K562 (cell line): ENCODE measurements around the gene LAMB1. TPM values are rescaled to one million over a fixed set of nuclear protein-coding genes. Genes with fewer than 3 reads are reported as not detected.

Source experiments
- ATF2 ChIP-seq: sonication (generic); formaldehyde crosslinking; IDR thresholded peaks from 2 replicates; pipeline ENCODE4 v1.8.1; 2022; ENCODE audit warnings: missing genetic modification reagents
- ATF7 ChIP-seq: fragments of 450-650 bp; IDR thresholded peaks from 2 replicates; pipeline ENCODE4 v1.7.1; 2014; ENCODE audit warnings: mild to moderate bottlenecking, moderate library complexity
- BCLAF1 ChIP-seq, 2 experiments: fragments of 450-650 bp in 1 of 2; IDR thresholded peaks; 2 replicates each; pipeline ENCODE4 v1.6.1; 2011 to 2017; ENCODE audit warnings: low read depth in 2 of 2, antibody characterized with exemption in 1 of 2, borderline replicate concordance in 1 of 2, low read length in 1 of 2, mild to moderate bottlenecking in 1 of 2, mixed read lengths in 1 of 2; ENCODE audit not compliant: control insufficient read depth in 1 of 2
- BRF1 ChIP-seq: IDR thresholded peaks from 3 replicates; pipeline ENCODE4 v1.6.1; 2011; ENCODE audit warnings: borderline replicate concordance, mild to moderate bottlenecking; ENCODE audit not compliant: insufficient read length; ENCODE audit errors: extremely low read depth
- CUX1 ChIP-seq: fragments of 200-800 bp; sonication (Bioruptor generic); IDR thresholded peaks from 2 replicates; pipeline ENCODE4 v1.6.1; 2016; ENCODE audit warnings: missing genetic modification characterization, missing compliant biosample characterization
- E2F5 ChIP-seq: sonication (generic); formaldehyde crosslinking; IDR thresholded peaks from 2 replicates; pipeline ENCODE4 v1.8.0; 2022; ENCODE audit warnings: mild to moderate bottlenecking, missing genetic modification reagents
- ESRRB ChIP-seq: fragments of 250-450 bp; sonication (Bioruptor Pico); IDR thresholded peaks from 2 replicates; pipeline ENCODE4 v1.5.0; 2020; ENCODE audit warnings: mild to moderate bottlenecking, moderate library complexity, borderline replicate concordance
- NFIX ChIP-seq: fragments of 250-450 bp; sonication (Bioruptor Pico); IDR thresholded peaks from 2 replicates; pipeline ENCODE4 v1.4.0; 2020; ENCODE audit warnings: low read depth, mild to moderate bottlenecking, moderate library complexity
- THRAP3 ChIP-seq: fragments of 450-650 bp; IDR thresholded peaks from 2 replicates; pipeline ENCODE4 v1.6.1; 2016; ENCODE audit warnings: mild to moderate bottlenecking, inconsistent platforms, borderline replicate concordance
- ZNF175 ChIP-seq: fragments of 200-800 bp; sonication (Bioruptor generic); IDR thresholded peaks from 2 replicates; pipeline ENCODE4 v1.6.1; 2016; ENCODE audit warnings: low read depth, mild to moderate bottlenecking, missing genetic modification characterization, missing compliant biosample characterization
- ZNF24 ChIP-seq: fragments of 450-650 bp; IDR thresholded peaks from 2 replicates; pipeline ENCODE4 v1.6.1; 2016
- ZNF324 ChIP-seq: fragments of 250-450 bp; sonication (Bioruptor Pico); IDR thresholded peaks from 2 replicates; pipeline ENCODE4 v1.4.0; 2020; ENCODE audit warnings: mild to moderate bottlenecking
- polyA plus RNA-seq, 8 experiments: library from polyadenylated mRNA; depleted of rRNA in 4 of 8; stranded (reverse) in 5 of 8; unstranded in 3 of 8; fragments of >200 nt; fragmentation: Nextera tagmentation in 2 of 8; fragmentation: Illumina TruSeq in 1 of 8; extraction: Ambion mirVana in 2 of 8; extraction: Trizol in 1 of 8; gene quantifications; 2 replicates each; pipeline versions ENCODE4 v1.2.1 to v1.2.3, GENCODE V29; 2011 to 2014; ENCODE audit warnings: inconsistent platforms in 1 of 8, missing spikeins in 1 of 8
- total RNA-seq, 7 experiments: library from RNA; depleted of rRNA in 6 of 7; stranded (reverse); fragments of >200 nt in 6 of 7; fragmentation: Illumina TruSeq in 2 of 7; extraction: Trizol in 2 of 7; gene quantifications; 2 replicates each; pipeline versions ENCODE4 v1.2.1 to v1.2.3, GENCODE V29; 2011 to 2021; ENCODE audit warnings: low replicate concordance in 1 of 7
- TF ChIP-seq, protein P1 (sequence below): fragments of 450-650 bp; formaldehyde crosslinking; IDR thresholded peaks from 2 replicates; pipeline ENCODE4 v1.4.0; 2022; ENCODE audit warnings: missing genetic modification characterization
- TF ChIP-seq, protein P2 (sequence below): fragments of 250-450 bp; sonication (Bioruptor Pico); IDR thresholded peaks from 2 replicates; pipeline ENCODE4 v1.4.0; 2020

The LAMB1 gene
- total and polyA plus RNA-seq, 9 of the 15 experiments (the other 6 are each of a cell fraction or from before 2014, with no cell fraction given) = 6.0 to 17.7 (median 12.3) TPM

DNA sequence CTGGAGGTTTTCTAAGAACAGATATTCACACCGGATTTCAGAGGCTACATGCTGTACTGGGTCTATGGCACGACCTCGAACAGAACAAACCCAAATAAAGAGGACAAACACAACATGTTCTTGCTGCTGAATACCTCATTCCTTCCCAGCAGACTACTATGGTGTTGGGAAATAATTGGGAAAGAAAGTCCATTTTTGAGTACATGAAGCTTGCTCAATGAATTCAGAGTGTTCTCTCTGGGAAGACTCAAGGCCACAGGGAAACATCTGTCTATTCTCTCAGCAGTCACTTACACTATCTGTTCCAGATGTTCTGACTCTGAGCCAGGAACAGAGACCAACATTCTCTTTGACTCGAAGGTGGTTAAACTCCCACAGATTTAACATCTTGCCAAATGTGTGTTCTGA is 30.9 kb downstream of the LAMB1 start (continued):
- no peak for TF ChIP-seq BCLAF1 (IDR thresholded peaks at IDR 0.05; ENCODE audit: borderline replicate concordance in 1 of 2, control insufficient read depth in 1 of 2, low read depth in 2 of 2, low read length in 1 of 2)
- no peak for TF ChIP-seq THRAP3
- no peak for TF ChIP-seq ATF2
- no peak for TF ChIP-seq ZNF24
- TF ChIP-seq BRF1 = no peak
- TF ChIP-seq CUX1 (CRISPR knock-in tag) = no peak
- TF ChIP-seq NFIX (CRISPR knock-in tag) = no peak
- no peak for TF ChIP-seq E2F5 (CRISPR knock-in tag)
- TF ChIP-seq ESRRB (CRISPR knock-in tag) = no peak
- TF ChIP-seq ATF7 = no peak
- TF ChIP-seq ZNF175 = no peak
- no peak for TF ChIP-seq ZNF324
- TF ChIP-seq, protein P1, sequence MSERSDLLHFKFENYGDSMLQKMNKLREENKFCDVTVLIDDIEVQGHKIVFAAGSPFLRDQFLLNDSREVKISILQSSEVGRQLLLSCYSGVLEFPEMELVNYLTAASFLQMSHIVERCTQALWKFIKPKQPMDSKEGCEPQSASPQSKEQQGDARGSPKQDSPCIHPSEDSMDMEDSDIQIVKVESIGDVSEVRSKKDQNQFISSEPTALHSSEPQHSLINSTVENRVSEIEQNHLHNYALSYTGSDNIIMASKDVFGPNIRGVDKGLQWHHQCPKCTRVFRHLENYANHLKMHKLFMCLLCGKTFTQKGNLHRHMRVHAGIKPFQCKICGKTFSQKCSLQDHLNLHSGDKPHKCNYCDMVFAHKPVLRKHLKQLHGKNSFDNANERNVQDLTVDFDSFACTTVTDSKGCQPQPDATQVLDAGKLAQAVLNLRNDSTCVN (CRISPR knock-in tag) = no peak
- TF ChIP-seq, protein P2, sequence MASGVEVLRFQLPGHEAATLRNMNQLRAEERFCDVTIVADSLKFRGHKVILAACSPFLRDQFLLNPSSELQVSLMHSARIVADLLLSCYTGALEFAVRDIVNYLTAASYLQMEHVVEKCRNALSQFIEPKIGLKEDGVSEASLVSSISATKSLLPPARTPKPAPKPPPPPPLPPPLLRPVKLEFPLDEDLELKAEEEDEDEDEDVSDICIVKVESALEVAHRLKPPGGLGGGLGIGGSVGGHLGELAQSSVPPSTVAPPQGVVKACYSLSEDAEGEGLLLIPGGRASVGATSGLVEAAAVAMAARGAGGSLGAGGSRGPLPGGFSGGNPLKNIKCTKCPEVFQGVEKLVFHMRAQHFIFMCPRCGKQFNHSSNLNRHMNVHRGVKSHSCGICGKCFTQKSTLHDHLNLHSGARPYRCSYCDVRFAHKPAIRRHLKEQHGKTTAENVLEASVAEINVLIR (CRISPR knock-in tag) = no peak
